Smooth muscle cell (in vitro differentiated cells): ENCODE measurements around the gene HRH1. TPM values are rescaled to one million over a fixed set of nuclear protein-coding genes. Genes with fewer than 3 reads are reported as not detected.

Experiments
- DNase-seq: peaks from one replicate; lab custom pipeline; 2025; ENCODE audit not compliant: unreplicated experiment; lab: John Stamatoyannopoulos, UW
- H2AFZ ChIP-seq: fragments of 200-600 bp; sonication (generic); 2 replicates; pipeline ENCODE4 v1.6.0; 2016; ENCODE audit warnings: antibody characterized with exemption, low read depth, mild to moderate bottlenecking
- H3F3A ChIP-seq: fragments of 200-600 bp; sonication (generic); 2 replicates; pipeline ENCODE4 v1.6.0; 2017; ENCODE audit warnings: antibody characterized with exemption, low read depth
- H3K27ac ChIP-seq: fragments of 200-600 bp; sonication (generic); 2 replicates; pipeline ENCODE4 v1.5.1; 2016; ENCODE audit warnings: low read depth, mild to moderate bottlenecking
- H3K27me3 ChIP-seq: fragments of 200-600 bp; sonication (generic); 2 replicates; pipeline ENCODE4 v1.6.1; 2016; ENCODE audit warnings: low read depth, mild to moderate bottlenecking
- H3K36me3 ChIP-seq: fragments of 200-600 bp; sonication (generic); 2 replicates; pipeline ENCODE4 v1.5.1; 2016; ENCODE audit warnings: low read depth
- H3K4me1 ChIP-seq: fragments of 200-600 bp; sonication (generic); 2 replicates; pipeline ENCODE4 v1.5.1; 2016; ENCODE audit warnings: low read depth
- H3K4me2 ChIP-seq: fragments of 200-600 bp; sonication (generic); 2 replicates; pipeline ENCODE4 v1.6.0; 2016; ENCODE audit warnings: mild to moderate bottlenecking
- H3K4me3 ChIP-seq: fragments of 200-600 bp; sonication (generic); 2 replicates; pipeline ENCODE4 v1.5.1; 2016; ENCODE audit warnings: mild to moderate bottlenecking
- H3K79me2 ChIP-seq: fragments of 200-600 bp; sonication (generic); 2 replicates; pipeline ENCODE4 v1.6.0; 2016; ENCODE audit warnings: low read depth, mild to moderate bottlenecking
- H3K9ac ChIP-seq: fragments of 200-600 bp; sonication (generic); 2 replicates; pipeline ENCODE4 v1.6.0; 2016; ENCODE audit warnings: low read depth
- H3K9me3 ChIP-seq: fragments of 200-600 bp; sonication (generic); replicated peaks from 2 replicates; pipeline ENCODE4 v1.5.1; 2016; ENCODE audit warnings: low read depth
- H4K20me1 ChIP-seq: fragments of 200-600 bp; sonication (generic); 2 replicates; pipeline ENCODE4 v1.6.0; 2016; ENCODE audit warnings: low read depth
- WGBS: methylation state at CpG from one replicate; pipeline ENCODE4 v1.1.7; 2016; ENCODE audit warnings: low lambda C conversion rate; 5-methylcytosine and 5-hydroxymethylcytosine counted together
- polyA plus RNA-seq: library from polyadenylated mRNA; unstranded; fragments of >200 nt; fragmentation: Nextera tagmentation; extraction: Ambion mirVana; gene quantifications from 2 replicates; pipeline ENCODE4 v1.2.1, GENCODE V29; 2016
- total RNA-seq: library from RNA; depleted of rRNA; stranded (reverse); fragments of >200 nt; gene quantifications from 2 replicates; pipeline ENCODE4 v1.2.3, GENCODE V29; 2014
- TF ChIP-seq, protein P1 (sequence below): fragments of 200-600 bp; sonication (generic); IDR thresholded peaks from 2 replicates; pipeline ENCODE4 v1.5.1; 2017; ENCODE audit warnings: borderline replicate concordance, mild to moderate bottlenecking, antibody characterized with exemption; ENCODE audit not compliant: insufficient read depth, poor library complexity, severe bottlenecking

Gene HRH1
- total and polyA plus RNA-seq, 2 experiments from 2014 or later = 7.3 to 9.9 TPM

DNA sequence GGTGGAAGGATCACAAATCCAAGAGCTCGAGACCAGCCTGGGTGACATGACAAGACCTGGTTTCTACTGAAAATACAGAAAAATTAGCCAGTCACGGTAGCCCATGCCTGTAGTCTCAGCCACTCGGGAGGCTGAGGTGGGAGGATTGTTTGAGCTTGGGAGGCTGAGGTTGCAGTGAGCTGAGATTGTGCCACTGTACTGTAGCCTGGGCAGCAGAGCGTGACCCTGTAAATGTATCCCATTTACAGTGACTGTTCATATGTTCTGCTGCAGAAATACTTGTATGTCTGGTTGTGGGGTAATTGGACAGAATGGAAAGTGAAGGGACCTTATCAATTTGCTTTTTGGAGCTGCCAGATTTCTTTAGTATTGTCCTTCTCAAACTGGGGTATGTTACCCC lies 142.8 kb downstream of the HRH1 start:
- H3F3A ChIP-seq = no peaks in the 10 kb centered on the region
- H3K4me3 ChIP-seq = no peak overlapping the region
- TF ChIP-seq, protein P1, sequence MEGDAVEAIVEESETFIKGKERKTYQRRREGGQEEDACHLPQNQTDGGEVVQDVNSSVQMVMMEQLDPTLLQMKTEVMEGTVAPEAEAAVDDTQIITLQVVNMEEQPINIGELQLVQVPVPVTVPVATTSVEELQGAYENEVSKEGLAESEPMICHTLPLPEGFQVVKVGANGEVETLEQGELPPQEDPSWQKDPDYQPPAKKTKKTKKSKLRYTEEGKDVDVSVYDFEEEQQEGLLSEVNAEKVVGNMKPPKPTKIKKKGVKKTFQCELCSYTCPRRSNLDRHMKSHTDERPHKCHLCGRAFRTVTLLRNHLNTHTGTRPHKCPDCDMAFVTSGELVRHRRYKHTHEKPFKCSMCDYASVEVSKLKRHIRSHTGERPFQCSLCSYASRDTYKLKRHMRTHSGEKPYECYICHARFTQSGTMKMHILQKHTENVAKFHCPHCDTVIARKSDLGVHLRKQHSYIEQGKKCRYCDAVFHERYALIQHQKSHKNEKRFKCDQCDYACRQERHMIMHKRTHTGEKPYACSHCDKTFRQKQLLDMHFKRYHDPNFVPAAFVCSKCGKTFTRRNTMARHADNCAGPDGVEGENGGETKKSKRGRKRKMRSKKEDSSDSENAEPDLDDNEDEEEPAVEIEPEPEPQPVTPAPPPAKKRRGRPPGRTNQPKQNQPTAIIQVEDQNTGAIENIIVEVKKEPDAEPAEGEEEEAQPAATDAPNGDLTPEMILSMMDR = no peak
- H2AFZ ChIP-seq = no peak overlapping the region
- DNase-seq = no peak
- H3K4me1 ChIP-seq = no peaks in the 10 kb centered on the region
- no peaks in the 10 kb centered on the region for H4K20me1 ChIP-seq
- H3K27ac ChIP-seq = no peak overlapping the region
- no peak overlapping the region for H3K9ac ChIP-seq
- H3K27me3 ChIP-seq = no peaks in the 10 kb centered on the region
- peaks cover 39% of the 10 kb centered on the region for H3K79me2 ChIP-seq
- 95% methylated on average over 4 of the region's 4 CpGs for WGBS
- H3K9me3 ChIP-seq = no peaks in the 10 kb centered on the region
- peaks cover 10% of the 10 kb centered on the region for H3K36me3 ChIP-seq
- H3K4me2 ChIP-seq = no peak overlapping the region

DNA sequence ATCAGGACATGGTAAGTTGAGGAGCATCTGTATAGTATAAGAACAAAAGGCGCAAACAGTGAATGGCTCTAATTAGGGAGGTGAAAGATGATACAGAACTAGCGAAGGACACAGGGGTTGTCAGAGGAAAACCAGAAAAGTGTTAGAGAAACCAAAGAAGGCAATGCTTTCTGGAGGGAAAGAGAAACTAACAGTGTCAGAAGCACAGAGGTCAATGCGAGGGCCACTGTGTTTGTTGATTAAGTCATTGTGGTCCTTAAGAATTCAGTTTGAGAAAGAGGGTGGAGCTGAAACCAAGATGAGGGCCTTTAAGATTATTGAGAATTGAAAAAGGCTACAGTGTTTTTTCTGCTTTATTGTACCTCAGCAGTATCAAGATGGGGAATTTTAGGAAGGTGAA lies 146.7 kb downstream of the HRH1 start:
- peaks cover 10% of the 10 kb centered on the region for H3K79me2 ChIP-seq
- no peak overlapping the region for H3K4me2 ChIP-seq
- H3K4me1 ChIP-seq = no peaks in the 10 kb centered on the region
- 98% methylated on average over 3 of the region's 3 CpGs for WGBS
- no peaks in the 10 kb centered on the region for H3K9me3 ChIP-seq
- no peak for DNase-seq
- TF ChIP-seq, protein P1 = no peak
- no peaks in the 10 kb centered on the region for H3K27me3 ChIP-seq
- H3K4me3 ChIP-seq = no peak overlapping the region
- no peak overlapping the region for H2AFZ ChIP-seq
- peaks cover 10% of the 10 kb centered on the region for H3K36me3 ChIP-seq
- H3K27ac ChIP-seq = no peak overlapping the region
- no peaks in the 10 kb centered on the region for H3F3A ChIP-seq
- H3K9ac ChIP-seq = no peak overlapping the region
- H4K20me1 ChIP-seq = no peaks in the 10 kb centered on the region

DNA sequence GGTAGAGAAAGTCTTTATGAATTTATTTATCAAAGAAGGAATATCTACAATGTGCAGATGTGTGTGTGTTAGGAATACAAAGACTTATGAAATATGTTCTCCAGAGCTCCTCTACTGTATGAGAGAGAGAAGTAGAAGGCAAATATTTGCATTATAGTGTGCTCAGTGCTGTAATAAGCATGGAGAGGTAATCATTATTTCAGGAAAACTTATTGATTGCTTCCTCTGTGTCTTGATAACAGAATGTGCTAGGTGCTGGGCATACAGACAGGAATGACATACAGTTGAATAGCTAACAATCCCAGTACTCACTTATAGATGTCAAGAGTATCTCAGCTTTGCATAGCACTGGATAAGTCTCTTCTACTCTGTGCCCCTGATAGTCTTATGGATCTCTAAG lies 148.2 kb downstream of the HRH1 start:
- Histone ChIP-seq H3K4me2 (no peak overlapping the region), H3K9me3 (no peaks in the 10 kb centered on the region), H3K36me3 (peaks cover 10% of the 10 kb centered on the region), H4K20me1 (no peaks in the 10 kb centered on the region), H2AFZ (no peak overlapping the region), H3K79me2 (peaks cover 3% of the 10 kb centered on the region), H3K4me3 (no peak overlapping the region), H3K27me3 (no peaks in the 10 kb centered on the region), H3K9ac (no peak overlapping the region), H3K27ac (no peak overlapping the region), H3F3A (no peaks in the 10 kb centered on the region), H3K4me1 (no peaks in the 10 kb centered on the region)
- no peak for DNase-seq
- TF ChIP-seq, protein P1 = no peak

DNA sequence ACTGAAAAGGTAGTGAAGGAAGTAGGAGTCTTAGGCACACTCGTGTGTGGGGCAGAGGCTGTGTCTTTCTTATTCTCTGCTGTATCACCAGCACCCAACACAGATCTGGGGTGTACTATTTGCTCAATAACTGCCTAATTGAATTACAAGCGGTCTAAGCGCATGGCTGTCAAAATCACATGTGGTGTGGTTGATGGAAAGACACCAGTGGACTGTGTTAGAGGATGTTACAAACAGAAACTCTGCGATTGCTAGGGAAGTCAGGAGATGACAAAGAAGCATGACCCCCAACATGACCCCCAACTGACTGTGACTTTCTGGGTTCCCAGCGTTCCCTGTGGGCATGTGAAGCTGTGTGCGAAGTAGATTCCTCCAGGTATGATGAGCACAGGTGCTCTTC lies 149.9 kb downstream of the HRH1 start:
- DNase-seq = no peak
- Histone ChIP-seq H3F3A (no peaks in the 10 kb centered on the region), H3K4me3 (no peak overlapping the region), H2AFZ (no peak overlapping the region), H3K4me2 (no peak overlapping the region), H3K9me3 (no peaks in the 10 kb centered on the region), H3K79me2 (no peaks in the 10 kb centered on the region), H3K27me3 (no peaks in the 10 kb centered on the region), H3K27ac (no peak overlapping the region), H3K9ac (no peak overlapping the region), H3K4me1 (no peaks in the 10 kb centered on the region), H4K20me1 (no peaks in the 10 kb centered on the region), H3K36me3 (peaks cover 16% of the 10 kb centered on the region)
- over 99% methylated on average over 6 of the region's 6 CpGs for WGBS
- TF ChIP-seq, protein P1 = no peak
